B cell (primary cell): ENCODE measurements around the gene LAMA1. TPM values are rescaled to one million over a fixed set of nuclear protein-coding genes. Genes with fewer than 3 reads are reported as not detected.

ENCODE experiments used
- ATAC-seq: fragments of 200-7000 bp; cut with Tn5 transposase; one replicate; pipeline ENCODE4 v1.10.0; 2021; ENCODE audit warnings: low read depth, mild to moderate bottlenecking, moderate number of reproducible peaks, moderate library complexity
- CTCF ChIA-PET: fragments of 350-600 bp; sonication (Branson Sonifier 250); formaldehyde crosslinking; loops from one replicate; lab custom pipeline; 2021; ENCODE audit warnings: antibody characterized with exemption, inconsistent platforms; lab: Charles Lee
- POLR2A ChIA-PET: fragments of 350-600 bp; sonication (Branson Sonifier 250); formaldehyde crosslinking; loops from one replicate; lab custom pipeline; 2021; ENCODE audit warnings: antibody characterized with exemption; lab: Charles Lee
- DNase-seq: peaks from one replicate; pipeline ENCODE4 v3.0.0; 2013
- H2AFZ ChIP-seq: 2 replicates; pipeline ENCODE4 v1.6.1; 2012; ENCODE audit warnings: mild to moderate bottlenecking, low read depth, low read length; ENCODE audit not compliant: insufficient read depth, poor library complexity, severe bottlenecking
- H3K27ac ChIP-seq, 2 donors: 1 replicate in 1 of 2; 2 replicates in 1 of 2; pipeline ENCODE4 v1.5.1; 2012 to 2013; ENCODE audit warnings: low read length in 2 of 2, mild to moderate bottlenecking in 2 of 2, moderate library complexity in 1 of 2
- H3K27me3 ChIP-seq, 4 experiments: fragments of 200-600 bp in 1 of 4; sonication (generic) in 1 of 4; replicated peaks in 1 of 4; 1 replicate in 2 of 4; 2 replicates in 2 of 4; pipeline versions ENCODE4 v1.6.1 to v1.7.0; 2013 to 2016; ENCODE audit warnings: low read length in 3 of 4, mild to moderate bottlenecking in 2 of 4, mixed read lengths in 1 of 4, moderate library complexity in 1 of 4; ENCODE audit not compliant: insufficient read depth in 4 of 4, control insufficient read depth in 3 of 4; ENCODE audit errors: control extremely low read depth in 1 of 4
- H3K36me3 ChIP-seq, 2 experiments: replicated peaks in 1 of 2; 1 replicate in 1 of 2; 2 replicates in 1 of 2; pipeline versions ENCODE4 v1.6.1 to v1.7.1; 2013; ENCODE audit warnings: low read length in 1 of 2; ENCODE audit not compliant: insufficient read depth in 2 of 2, control insufficient read depth in 1 of 2; ENCODE audit errors: control extremely low read depth in 1 of 2, extremely low read depth in 1 of 2
- H3K4me1 ChIP-seq, 2 donors: fragments of 200-600 bp in 1 of 2; sonication (generic) in 1 of 2; 1 replicate in 1 of 2; 2 replicates in 1 of 2; pipeline versions ENCODE4 v1.5.1 to v1.6.1; 2013 to 2017; ENCODE audit warnings: low read length in 2 of 2; ENCODE audit not compliant: control insufficient read depth in 2 of 2, insufficient read depth in 2 of 2
- H3K4me2 ChIP-seq: replicated peaks from 2 replicates; pipeline ENCODE3; 2012; ENCODE audit warnings: mild to moderate bottlenecking, low read depth, low read length; ENCODE audit not compliant: poor library complexity, severe bottlenecking
- H3K4me3 ChIP-seq, 5 experiments: fragments of 200-600 bp in 1 of 5; sonication (generic) in 1 of 5; 1 replicate in 3 of 5; 2 replicates in 2 of 5; pipeline versions ENCODE4 v1.5.1 to v1.7.0; 2011 to 2016; ENCODE audit warnings: low read length in 4 of 5, mild to moderate bottlenecking in 4 of 5, low read depth in 2 of 5, control low read depth in 1 of 5, moderate library complexity in 1 of 5; ENCODE audit not compliant: insufficient read depth in 1 of 5; ENCODE audit errors: control extremely low read depth in 1 of 5, extremely low read depth in 1 of 5
- H3K79me2 ChIP-seq: fragments of 200-600 bp; sonication (generic); one replicate; pipeline ENCODE4 v1.6.0; 2016; ENCODE audit warnings: low read length; ENCODE audit not compliant: control insufficient read depth, insufficient read depth
- H3K9ac ChIP-seq: fragments of 200-600 bp; sonication (generic); 2 replicates; pipeline ENCODE4 v1.6.1; 2017; ENCODE audit warnings: mild to moderate bottlenecking, low read length, moderate library complexity
- H3K9me3 ChIP-seq, 3 donors: one replicate each; pipeline versions ENCODE4 v1.6.1 to v1.7.1; 2013; ENCODE audit warnings: low read length in 2 of 3; ENCODE audit not compliant: control insufficient read depth in 2 of 3, insufficient read depth in 1 of 3; ENCODE audit errors: control extremely low read depth in 1 of 3
- H4K20me1 ChIP-seq: 2 replicates; pipeline ENCODE4 v1.6.0; 2012; ENCODE audit warnings: mild to moderate bottlenecking, low read length; ENCODE audit not compliant: insufficient read depth, control insufficient read depth, poor library complexity, severe bottlenecking
- H3K27ac Mint-ChIP-seq: one replicate; pipeline ENCODE4 v1.8.0; 2021; ENCODE audit warnings: mixed read lengths
- H3K27me3 Mint-ChIP-seq: one replicate; pipeline ENCODE4 v1.8.0; 2021; ENCODE audit warnings: mixed read lengths
- H3K4me1 Mint-ChIP-seq: one replicate; pipeline ENCODE4 v1.8.0; 2021; ENCODE audit warnings: mixed read lengths
- H3K4me3 Mint-ChIP-seq: one replicate; pipeline ENCODE4 v1.8.0; 2021; ENCODE audit warnings: mixed read lengths
- H3K9me3 Mint-ChIP-seq: one replicate; pipeline ENCODE4 v1.8.0; 2022; ENCODE audit warnings: mixed read lengths; ENCODE audit not compliant: insufficient read depth
- CTCF ChIP-seq: fragments of 200-600 bp; IDR thresholded peaks from one replicate; pipeline ENCODE4 v1.8.0; 2022; ENCODE audit warnings: antibody characterized with exemption, mild to moderate bottlenecking
- EZH2 ChIP-seq: IDR thresholded peaks from 2 replicates; pipeline ENCODE4 v1.6.1; 2012; ENCODE audit warnings: borderline replicate concordance, low read depth, mild to moderate bottlenecking, moderate library complexity, low read length; ENCODE audit not compliant: insufficient read depth, poor library complexity, severe bottlenecking
- WGBS: methylation state at CpG from one replicate; pipeline ENCODE4 v1.1.5; 2013; ENCODE audit warnings: missing lambda C conversion rate; ENCODE audit not compliant: insufficient coverage; 5-methylcytosine and 5-hydroxymethylcytosine counted together
- intact Hi-C: fragments of 100-400 bp; cut with micrococcal nuclease; formaldehyde crosslinking; loops from one replicate; pipeline ENCODE4 v1.10.0; 2022
- polyA plus RNA-seq: library from polyadenylated mRNA; depleted of rRNA; stranded (reverse); fragments of >200 nt; gene quantifications from 2 replicates; pipeline ENCODE4 v1.2.3, GENCODE V29; 2012
- total RNA-seq, 2 donors: library from RNA; stranded (reverse); fragments of 120-200 nt in 1 of 2; gene quantifications; 1 replicate in 1 of 2; 2 replicates in 1 of 2; pipeline versions ENCODE4 v1.2.3 to v1.2.4, GENCODE V29; 2013 to 2022

LAMA1 gene
- total and polyA plus RNA-seq, 2 donors (not counting 1 experiment from before 2014, with no cell fraction given): not detected

GRCh38 chr18:7023063-7023580, 94.5 kb downstream of the LAMA1 start:
- H3K27ac ChIP-seq: no peak overlapping the region
- peaks cover 0 to 16% (median 0%) of the 10 kb centered on the region in 3 donors for H3K9me3 ChIP-seq
- no peaks in the 10 kb centered on the region for H3K27me3 ChIP-seq
- no peaks in the 10 kb centered on the region for H3K4me1 Mint-ChIP-seq
- H3K79me2 ChIP-seq: no peaks in the 10 kb centered on the region
- intact Hi-C loops: no loop called here
- H3K27ac Mint-ChIP-seq: no peak overlapping the region
- no peaks in the 10 kb centered on the region for H4K20me1 ChIP-seq
- no peaks in the 10 kb centered on the region for H3K9me3 Mint-ChIP-seq
- H3K4me1 ChIP-seq: no peaks in the 10 kb centered on the region
- TF ChIP-seq EZH2: no peak
- no peak for TF ChIP-seq CTCF
- WGBS: 91% methylated on average over 19 of the region's 19 CpGs
- ChIA-PET POLR2A (no interaction called here), CTCF (no interaction called here)
- DNase-seq: no peak
- no peak overlapping the region for H2AFZ ChIP-seq
- no peak for ATAC-seq
- no peak overlapping the region for H3K4me3 ChIP-seq
- H3K27me3 Mint-ChIP-seq: no peaks in the 10 kb centered on the region
- no peaks in the 10 kb centered on the region for H3K36me3 ChIP-seq
- H3K9ac ChIP-seq: no peak overlapping the region
- no peak overlapping the region for H3K4me2 ChIP-seq
- no peak overlapping the region for H3K4me3 Mint-ChIP-seq

DNA sequence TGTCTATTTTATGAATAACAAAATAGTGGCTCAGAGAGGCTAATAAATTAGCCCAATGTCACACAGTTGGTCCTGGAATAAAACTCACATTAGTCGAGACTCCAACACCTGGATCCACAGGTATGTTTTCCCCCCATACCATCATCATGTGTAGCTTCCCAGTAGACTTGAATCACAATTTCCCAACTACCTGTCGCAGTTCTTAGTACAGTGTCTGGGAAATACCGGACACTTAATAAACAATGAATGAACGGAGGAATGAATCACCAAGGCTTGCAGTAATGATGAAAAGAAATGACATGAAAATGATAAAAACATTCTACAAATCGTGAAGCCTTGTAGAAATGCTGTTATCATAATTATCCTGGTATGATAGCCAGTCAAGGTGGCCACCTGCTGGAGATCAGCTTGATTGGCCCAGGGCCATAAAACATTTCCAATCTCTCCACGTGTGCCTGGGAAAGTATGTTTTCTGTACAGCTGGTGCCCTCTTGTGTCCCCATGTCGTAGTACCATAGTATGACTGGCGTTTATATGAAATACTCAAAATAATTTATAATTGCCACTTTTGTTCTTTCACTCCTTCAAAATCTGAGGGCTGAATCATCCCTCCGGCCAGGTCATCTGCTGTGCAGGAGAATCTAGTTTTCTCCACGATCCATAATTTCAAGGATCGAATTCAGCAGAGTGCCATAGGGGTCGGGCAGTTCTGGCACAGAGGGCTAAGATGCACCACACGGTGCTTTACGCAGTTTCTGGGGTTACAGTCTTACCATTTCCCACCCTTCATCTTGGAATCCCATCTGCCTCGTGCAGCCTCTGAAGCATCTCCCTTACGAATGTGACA, 95.4 kb downstream of the LAMA1 start:
- Mint-ChIP-seq H3K27me3 (no peaks in the 10 kb centered on the region), H3K27ac (no peak overlapping the region), H3K9me3 (no peaks in the 10 kb centered on the region), H3K4me3 (no peak overlapping the region), H3K4me1 (no peaks in the 10 kb centered on the region)
- Histone ChIP-seq H3K4me3 (no peak overlapping the region), H3K36me3 (no peaks in the 10 kb centered on the region), H3K4me2 (no peak overlapping the region), H4K20me1 (no peaks in the 10 kb centered on the region), H3K4me1 (no peaks in the 10 kb centered on the region), H3K79me2 (no peaks in the 10 kb centered on the region), H3K27me3 (no peaks in the 10 kb centered on the region), H3K9me3 (peaks cover 0 to 16% (median 0%) of the 10 kb centered on the region in 3 donors), H2AFZ (no peak overlapping the region), H3K27ac (no peak overlapping the region), H3K9ac (no peak overlapping the region)
- DNase-seq (no peak), ATAC-seq (no peak)
- ChIA-PET CTCF (no interaction called here), POLR2A (no interaction called here)
- intact Hi-C loops: no loop called here
- WGBS: 86% methylated on average over 9 of the region's 16 CpGs
- TF ChIP-seq EZH2: no peak
- TF ChIP-seq CTCF: no peak
